ENCODE data around the gene SDK1.

Gene SDK1

GRCh38 chr7:4145576-4145975 lies 844.5 kb downstream of the SDK1 start:
- no peak overlapping the region for H3K4me3 ChIP-seq (ENCODE audit: low read depth, low read length)
- DNase-seq (ENCODE audit: low read depth): no peak
- no peak for TF ChIP-seq CTCF (IDR thresholded peaks at IDR 0.05; ENCODE audit: insufficient read depth, low read depth, low read length, missing control alignments)

GRCh38 chr7:4147926-4148620 lies 847.0 kb downstream of the SDK1 start:
- no peak for DNase-seq (ENCODE audit: low read depth)
- no peak for TF ChIP-seq CTCF (IDR thresholded peaks at IDR 0.05; ENCODE audit: insufficient read depth, low read depth, low read length, missing control alignments)

GRCh38 chr7:4149236-4149635 lies 848.2 kb downstream of the SDK1 start:
- no peak overlapping the region for H3K4me3 ChIP-seq (ENCODE audit: low read depth, low read length)
- TF ChIP-seq CTCF (IDR thresholded peaks at IDR 0.05; ENCODE audit: insufficient read depth, low read depth, low read length, missing control alignments): no peak
- no peak for DNase-seq (ENCODE audit: low read depth)

More at GRCh38 chr7:4147926-4148620, 847.0 kb downstream of the SDK1 start:
- no peak overlapping the region for H3K4me3 ChIP-seq (ENCODE audit: low read depth, low read length)

- no peak for DNase-seq (ENCODE audit: low read depth)
- H3K4me3 ChIP-seq (ENCODE audit: low read depth, low read length): no peak overlapping the region
- TF ChIP-seq CTCF (IDR thresholded peaks at IDR 0.05; ENCODE audit: insufficient read depth, low read depth, low read length, missing control alignments): no peak
These were observed 848.6 kb downstream of the SDK1 start for GRCh38 chr7:4149645-4150044.

- no peak overlapping the region for H3K4me3 ChIP-seq (ENCODE audit: low read depth, low read length)
- no peak for DNase-seq (ENCODE audit: low read depth)
- TF ChIP-seq CTCF (IDR thresholded peaks at IDR 0.05; ENCODE audit: insufficient read depth, low read depth, low read length, missing control alignments): no peak
These were observed 849.7 kb downstream of the SDK1 start for GRCh38 chr7:4150731-4151130.

- DNase-seq (ENCODE audit: low read depth): no peak
- no peak overlapping the region for H3K4me3 ChIP-seq (ENCODE audit: low read depth, low read length)
- no peak for TF ChIP-seq CTCF (IDR thresholded peaks at IDR 0.05; ENCODE audit: insufficient read depth, low read depth, low read length, missing control alignments)
These were observed 850.5 kb downstream of the SDK1 start for GRCh38 chr7:4151524-4151923.
